K562 (cell line): Measurements from ENCODE around the gene COQ7. TPM values are rescaled to one million over a fixed set of nuclear protein-coding genes. Genes with fewer than 3 reads are reported as not detected.

Experiments
- ATAC-seq: fragments of 200-7000 bp; cut with Tn5 transposase; 3 replicates; pipeline ENCODE4 v1.9.1; 2020; ENCODE audit warnings: moderate library complexity
- BruUV-seq: library from RNA; stranded (reverse); fragments of 400-500 nt; replicated peaks from 2 replicates; lab custom pipeline; 2021; lab: Mats Ljungman, UMichigan
- CTCF ChIA-PET: fragments of 300-600 bp; formaldehyde crosslinking; extraction: SDS; loops from one replicate; lab custom pipeline; 2021; ENCODE audit warnings: low intra/inter-chr PET ratio; lab: Yijun Ruan, JAX
- POLR2A ChIA-PET: fragments of 300-600, 350-650 bp; sonication (Branson Sonifier 250); formaldehyde crosslinking; extraction: SDS; loops from one replicate; lab custom pipeline; 2021; ENCODE audit warnings: antibody characterized with exemption, inconsistent platforms; lab: Yijun Ruan, JAX
- DNase-seq, 4 experiments: peaks; one replicate each; pipeline versions ENCODE4 v3.0.0 to v3.0.0-alpha.2; 2011 to 2018; ENCODE audit warnings: low spot score in 3 of 4, mixed read lengths in 3 of 4; ENCODE audit errors: extremely low read depth in 1 of 4
- FAIRE-seq: peaks from 2 replicates; lab custom pipeline; 2011; peaks lifted over from hg19 to GRCh38; lab: Jason Lieb, UNC
- H2AFZ ChIP-seq: 2 replicates; pipeline ENCODE4 v1.6.0; 2011; ENCODE audit warnings: low read depth, low read length, control low read depth, inconsistent platforms
- H3K27ac ChIP-seq: fragments of 200-600 bp; 3 replicates; pipeline ENCODE4 v1.8.0; 2011; ENCODE audit warnings: low read depth, mild to moderate bottlenecking, control low read depth, inconsistent platforms, low read length, moderate library complexity, mixed read lengths; ENCODE audit errors: extremely low read depth
- H3K27me3 ChIP-seq, 2 experiments: fragments of 300-600 bp in 1 of 2; 2 replicates in 1 of 2; 3 replicates in 1 of 2; pipeline versions ENCODE4 v1.6.0 to v1.8.0; 2011; ENCODE audit warnings: inconsistent platforms in 2 of 2, low read length in 2 of 2, mild to moderate bottlenecking in 1 of 2, mixed read lengths in 1 of 2, moderate library complexity in 1 of 2; ENCODE audit not compliant: control insufficient read depth in 2 of 2, insufficient read depth in 2 of 2
- H3K36me3 ChIP-seq: fragments of 300-600 bp; 3 replicates; pipeline ENCODE4 v1.8.0; 2011; ENCODE audit warnings: mild to moderate bottlenecking, low read length, inconsistent platforms; ENCODE audit not compliant: control insufficient read depth, insufficient read depth
- H3K4me1 ChIP-seq, 2 experiments: fragments of 200-600 bp in 1 of 2; replicated peaks in 1 of 2; 2 replicates in 1 of 2; 3 replicates in 1 of 2; pipeline versions ENCODE4 v1.5.1 to v1.8.0; 2011; ENCODE audit warnings: inconsistent platforms in 2 of 2, low read length in 2 of 2, mild to moderate bottlenecking in 1 of 2, mixed read lengths in 1 of 2, moderate library complexity in 1 of 2; ENCODE audit not compliant: control insufficient read depth in 2 of 2, insufficient read depth in 2 of 2
- H3K4me2 ChIP-seq: 2 replicates; pipeline ENCODE4 v1.6.1; 2011; ENCODE audit warnings: low read length, control low read depth, inconsistent platforms, mixed read lengths; ENCODE audit not compliant: insufficient read depth
- H3K4me3 ChIP-seq: fragments of 200-600 bp; sonication (generic), shearing (Covaris generic); 2 replicates; pipeline ENCODE4 v1.5.1; 2016; ENCODE audit warnings: control low read depth, inconsistent platforms
- H3K79me2 ChIP-seq: fragments of 200-600 bp; 3 replicates; pipeline ENCODE4 v1.8.0; 2011; ENCODE audit warnings: low read length, inconsistent platforms; ENCODE audit not compliant: control insufficient read depth, insufficient read depth
- H3K9ac ChIP-seq, 2 experiments: 2 replicates each; pipeline versions ENCODE4 v1.6.0 to v1.6.1; 2011; ENCODE audit warnings: low read depth in 2 of 2, low read length in 2 of 2, control low read depth in 1 of 2, inconsistent platforms in 1 of 2, mild to moderate bottlenecking in 1 of 2, mixed read lengths in 1 of 2; ENCODE audit not compliant: insufficient read depth in 1 of 2
- H3K9me1 ChIP-seq: one replicate; pipeline ENCODE4 v1.6.0; 2011; ENCODE audit warnings: inconsistent platforms, mild to moderate bottlenecking, low read length, moderate library complexity; ENCODE audit not compliant: control insufficient read depth, insufficient read depth
- H3K9me3 ChIP-seq: replicated peaks from 2 replicates; pipeline ENCODE4 v1.5.1; 2011; ENCODE audit warnings: low read depth, low read length, inconsistent platforms; ENCODE audit not compliant: control insufficient read depth, insufficient read depth
- H4K20me1 ChIP-seq: replicated peaks from 2 replicates; pipeline ENCODE4 v1.6.1; 2011; ENCODE audit warnings: low read length, inconsistent platforms, mixed read lengths; ENCODE audit not compliant: control insufficient read depth, insufficient read depth
- GMEB1 ChIP-seq: fragments of 250-450 bp; sonication (Bioruptor Pico); IDR thresholded peaks from 2 replicates; pipeline ENCODE4 v1.4.0; 2020; ENCODE audit warnings: mild to moderate bottlenecking
- HDAC3 ChIP-seq: fragments of 450-650 bp; IDR thresholded peaks from 2 replicates; pipeline ENCODE4 v1.6.1; 2018; ENCODE audit warnings: borderline replicate concordance, mild to moderate bottlenecking, moderate library complexity; ENCODE audit not compliant: partially characterized antibody
- KDM5B ChIP-seq: fragments of 200-600 bp; sonication (generic); IDR thresholded peaks from 2 replicates; pipeline ENCODE4 v1.6.1; 2012; ENCODE audit warnings: low read depth, mild to moderate bottlenecking, moderate library complexity, low read length, control low read depth, inconsistent platforms; ENCODE audit not compliant: insufficient replicate concordance
- MEIS2 ChIP-seq: fragments of 450-650 bp; IDR thresholded peaks from 2 replicates; pipeline ENCODE4 v1.6.1; 2014; ENCODE audit warnings: mild to moderate bottlenecking; ENCODE audit not compliant: partially characterized antibody
- MTA3 ChIP-seq: fragments of 450-650 bp; formaldehyde crosslinking; IDR thresholded peaks from 2 replicates; pipeline ENCODE4 v1.6.1; 2017; ENCODE audit warnings: mild to moderate bottlenecking, borderline replicate concordance
- SRSF1 ChIP-seq: fragments of 200-400 bp; formaldehyde crosslinking; IDR thresholded peaks from 2 replicates; pipeline ENCODE4 v1.6.1; 2017; ENCODE audit warnings: mild to moderate bottlenecking, low read depth, low read length, moderate library complexity
- TAF7 ChIP-seq: fragments of 450-650 bp; IDR thresholded peaks from 2 replicates; pipeline ENCODE4 v1.6.1; 2016; ENCODE audit warnings: missing genetic modification characterization, missing compliant biosample characterization
- TCFL5 ChIP-seq: fragments of 250-450 bp; sonication (Bioruptor Pico); conservative IDR thresholded peaks from 2 replicates; pipeline ENCODE4 v1.6.1; 2021; ENCODE audit warnings: mild to moderate bottlenecking, moderate library complexity, matching md5 sums
- ZKSCAN1 ChIP-seq: fragments of 150-350 bp; IDR thresholded peaks from 2 replicates; pipeline ENCODE4 v1.6.1; 2016; ENCODE audit warnings: low read depth, low read length
- ZNF197 ChIP-seq: fragments of 200-800 bp; sonication (Bioruptor generic); IDR thresholded peaks from 2 replicates; pipeline ENCODE4 v1.6.1; 2016; ENCODE audit warnings: low read depth, missing genetic modification characterization, missing compliant biosample characterization
- ZNF324 ChIP-seq: fragments of 250-450 bp; sonication (Bioruptor Pico); IDR thresholded peaks from 2 replicates; pipeline ENCODE4 v1.4.0; 2020; ENCODE audit warnings: mild to moderate bottlenecking
- ZNF41 ChIP-seq: fragments of 250-450 bp; sonication (Bioruptor Pico); conservative IDR thresholded peaks from 2 replicates; pipeline ENCODE4 v1.4.0; 2020; ENCODE audit warnings: mild to moderate bottlenecking
- ZNF740 ChIP-seq, 3 experiments: fragments of 200-800 bp in 1 of 3; sonication (Bioruptor generic) in 1 of 3; sonication (generic) in 1 of 3; formaldehyde crosslinking in 1 of 3; IDR thresholded peaks; 2 replicates each; pipeline versions ENCODE4 v1.6.1 to v1.8.0; 2016 to 2022; ENCODE audit warnings: mild to moderate bottlenecking in 2 of 3, missing compliant biosample characterization in 2 of 3, missing genetic modification characterization in 2 of 3, missing genetic modification reagents in 1 of 3
- ZNF75A ChIP-seq: fragments of 450-650 bp; formaldehyde crosslinking; IDR thresholded peaks from 2 replicates; pipeline ENCODE4 v1.4.0; 2020; ENCODE audit warnings: mild to moderate bottlenecking
- ZNF79 ChIP-seq: fragments of 250-450 bp; sonication (Bioruptor Pico); IDR thresholded peaks from 2 replicates; pipeline ENCODE4 v1.4.0; 2020; ENCODE audit warnings: low read depth, mild to moderate bottlenecking, moderate library complexity
- WGBS: fragments of 100-300 bp; shearing (Covaris generic); methylation state at CpG from one replicate; pipeline ENCODE4 v1.1.6; 2016; ENCODE audit warnings: low coverage, mixed read lengths; ENCODE audit not compliant: insufficient coverage; ENCODE audit errors: missing lambda C conversion rate; 5-methylcytosine and 5-hydroxymethylcytosine counted together
- in situ Hi-C: fragments of 300-500 bp; cut with MboI; formaldehyde crosslinking; loops from 4 replicates; pipeline ENCODE4 v1.15.0; 2018; ENCODE audit warnings: inconsistent platforms, mixed read lengths
- intact Hi-C: fragments of 100-400 bp; cut with micrococcal nuclease; formaldehyde crosslinking; loops from 2 replicates; pipeline ENCODE4 v1.14.2; 2022
- polyA plus RNA-seq, 8 experiments: library from polyadenylated mRNA; depleted of rRNA in 4 of 8; stranded (reverse) in 5 of 8; unstranded in 3 of 8; fragments of >200 nt; fragmentation: Nextera tagmentation in 2 of 8; fragmentation: Illumina TruSeq in 1 of 8; extraction: Ambion mirVana in 2 of 8; extraction: Trizol in 1 of 8; gene quantifications; 2 replicates each; pipeline versions ENCODE4 v1.2.1 to v1.2.3, GENCODE V29; 2011 to 2014; ENCODE audit warnings: inconsistent platforms in 1 of 8, missing spikeins in 1 of 8
- total RNA-seq, 7 experiments: library from RNA; depleted of rRNA in 6 of 7; stranded (reverse); fragments of >200 nt in 6 of 7; fragmentation: Illumina TruSeq in 2 of 7; extraction: Trizol in 2 of 7; gene quantifications; 2 replicates each; pipeline versions ENCODE4 v1.2.1 to v1.2.3, GENCODE V29; 2011 to 2021; ENCODE audit warnings: low replicate concordance in 1 of 7
- TF ChIP-seq, protein P1 (sequence below): fragments of 450-650 bp; formaldehyde crosslinking; IDR thresholded peaks from 2 replicates; pipeline ENCODE4 v1.4.0; 2022; ENCODE audit warnings: missing genetic modification characterization

Gene COQ7
- total and polyA plus RNA-seq, 9 of the 15 experiments (the other 6 are each of a cell fraction or from before 2014, with no cell fraction given), result 2.3 to 26.1 (median 15.2) TPM

GRCh38 chr16:19062706-19063105 is 4.7 kb upstream of the COQ7 start:
- Histone ChIP-seq H3K9me3 (peaks cover 3% of the 10 kb centered on the region; the same call in 1 of the 2 replicates), H3K4me2 (no peak overlapping the region), H2AFZ (no peak overlapping the region), H3K4me3 (no peak overlapping the region), H3K4me1 (no peaks in the 10 kb centered on the region), H3K79me2 (no peaks in the 10 kb centered on the region), H3K9me1 (no peaks in the 10 kb centered on the region), H3K27me3 (no peaks in the 10 kb centered on the region), H3K9ac (no peak overlapping the region), H3K27ac (no peak overlapping the region), H4K20me1 (no peaks in the 10 kb centered on the region), H3K36me3 (no peaks in the 10 kb centered on the region)
- FAIRE-seq (no peak), DNase-seq (no peak), ATAC-seq (no peak)
- 40% methylated on average over 4 of the region's 4 CpGs for WGBS
- CTCF ChIA-PET, result no interaction called here
- no TSS peak for BruUV-seq
- in situ Hi-C loops, result no loop called here
- POLR2A ChIA-PET, result interaction anchor here (1.6 kb wide), 2 partner anchors 12 to 273 kb away, joined by 4 to 7 read pairs; partner anchors contain the start of gene RPS15A
- intact Hi-C loops, result no loop called here
- TF ChIP-seq ZKSCAN1 (no peak), SRSF1 (no peak), TCFL5 (CRISPR knock-in tag) (no peak), ZNF79 (CRISPR knock-in tag) (no peak), ZNF324 (CRISPR knock-in tag) (no peak), HDAC3 (no peak), TAF7 (tag) (no peak), GMEB1 (CRISPR knock-in tag) (no peak), ZNF740 (CRISPR knock-in tag; IDR thresholded peaks at IDR 0.05) (no peak), ZNF740 (tag; IDR thresholded peaks at IDR 0.05) (no peak), ZNF197 (CRISPR knock-in tag) (no peak), KDM5B (no peak), MEIS2 (no peak), ZNF75A (no peak), MTA3 (no peak), ZNF41 (no peak)
- TF ChIP-seq, protein P1, sequence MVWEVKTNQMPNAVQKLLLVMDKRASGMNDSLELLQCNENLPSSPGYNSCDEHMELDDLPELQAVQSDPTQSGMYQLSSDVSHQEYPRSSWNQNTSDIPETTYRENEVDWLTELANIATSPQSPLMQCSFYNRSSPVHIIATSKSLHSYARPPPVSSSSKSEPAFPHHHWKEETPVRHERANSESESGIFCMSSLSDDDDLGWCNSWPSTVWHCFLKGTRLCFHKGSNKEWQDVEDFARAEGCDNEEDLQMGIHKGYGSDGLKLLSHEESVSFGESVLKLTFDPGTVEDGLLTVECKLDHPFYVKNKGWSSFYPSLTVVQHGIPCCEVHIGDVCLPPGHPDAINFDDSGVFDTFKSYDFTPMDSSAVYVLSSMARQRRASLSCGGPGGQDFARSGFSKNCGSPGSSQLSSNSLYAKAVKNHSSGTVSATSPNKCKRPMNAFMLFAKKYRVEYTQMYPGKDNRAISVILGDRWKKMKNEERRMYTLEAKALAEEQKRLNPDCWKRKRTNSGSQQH (CRISPR knock-in tag), result no peak
